ENCODE results near the gene PACRG.
"Not testable (repeated sequence)": the region's sequence is repeated elsewhere in the genome, so short reads cannot be mapped to it uniquely, and the experiment has no call there.

PACRG gene

DNA sequence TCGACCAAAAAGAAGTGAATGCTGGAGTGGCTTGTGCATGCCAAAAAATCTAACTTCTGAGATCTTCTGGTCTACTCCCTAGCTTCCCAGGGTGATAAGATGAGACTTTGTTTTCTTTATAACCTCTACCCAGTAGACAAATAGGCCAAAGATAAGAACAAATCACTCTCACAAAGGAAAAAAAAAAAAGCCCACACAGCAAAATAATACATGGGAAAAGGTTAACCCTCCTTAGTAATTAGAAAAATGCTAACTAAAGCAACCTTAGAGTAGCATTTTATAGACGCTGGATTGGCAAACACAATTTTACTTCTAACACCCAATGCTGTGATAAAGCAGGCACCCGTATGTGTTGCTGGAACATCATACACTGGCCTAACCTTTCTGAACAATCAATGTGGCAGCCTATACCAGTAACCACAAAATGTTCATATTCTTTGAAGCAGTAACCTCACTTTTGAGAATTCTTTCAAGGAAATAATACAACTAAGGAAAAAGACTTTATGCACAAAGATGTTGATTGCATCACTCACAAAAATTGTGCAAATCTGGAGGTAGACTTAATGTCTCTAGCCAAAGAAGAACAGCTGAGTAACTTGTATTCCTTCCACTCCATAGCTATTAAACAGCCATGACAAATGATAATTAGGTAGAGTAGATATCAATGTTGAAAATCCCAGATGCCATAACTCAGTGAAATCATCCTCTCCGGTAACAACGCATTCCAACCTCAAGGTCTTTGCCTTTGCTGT is 570.5 kb downstream of the PACRG start:
- DNase-seq, result no peak

DNA sequence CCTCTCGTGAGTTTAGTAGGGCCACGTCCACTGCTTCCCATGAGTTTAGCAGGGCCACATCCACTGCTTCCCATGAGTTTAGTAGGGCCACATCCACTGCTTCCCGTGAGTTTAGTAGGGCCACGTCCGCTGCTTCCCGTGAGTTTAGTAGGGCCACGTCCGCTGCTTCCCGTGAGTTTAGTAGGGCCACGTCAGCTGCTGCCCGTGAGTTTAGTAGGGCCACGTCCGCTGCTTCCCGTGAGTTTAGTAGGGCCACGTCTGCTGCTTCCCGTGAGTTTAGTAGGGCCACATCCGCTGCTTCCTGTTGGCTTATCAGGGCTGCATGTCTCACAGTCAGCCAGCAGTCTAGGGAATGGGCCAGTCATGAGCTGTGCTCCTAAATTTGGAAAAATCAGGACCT is 573.1 kb downstream of the PACRG start:
- DNase-seq, result no peak

DNA sequence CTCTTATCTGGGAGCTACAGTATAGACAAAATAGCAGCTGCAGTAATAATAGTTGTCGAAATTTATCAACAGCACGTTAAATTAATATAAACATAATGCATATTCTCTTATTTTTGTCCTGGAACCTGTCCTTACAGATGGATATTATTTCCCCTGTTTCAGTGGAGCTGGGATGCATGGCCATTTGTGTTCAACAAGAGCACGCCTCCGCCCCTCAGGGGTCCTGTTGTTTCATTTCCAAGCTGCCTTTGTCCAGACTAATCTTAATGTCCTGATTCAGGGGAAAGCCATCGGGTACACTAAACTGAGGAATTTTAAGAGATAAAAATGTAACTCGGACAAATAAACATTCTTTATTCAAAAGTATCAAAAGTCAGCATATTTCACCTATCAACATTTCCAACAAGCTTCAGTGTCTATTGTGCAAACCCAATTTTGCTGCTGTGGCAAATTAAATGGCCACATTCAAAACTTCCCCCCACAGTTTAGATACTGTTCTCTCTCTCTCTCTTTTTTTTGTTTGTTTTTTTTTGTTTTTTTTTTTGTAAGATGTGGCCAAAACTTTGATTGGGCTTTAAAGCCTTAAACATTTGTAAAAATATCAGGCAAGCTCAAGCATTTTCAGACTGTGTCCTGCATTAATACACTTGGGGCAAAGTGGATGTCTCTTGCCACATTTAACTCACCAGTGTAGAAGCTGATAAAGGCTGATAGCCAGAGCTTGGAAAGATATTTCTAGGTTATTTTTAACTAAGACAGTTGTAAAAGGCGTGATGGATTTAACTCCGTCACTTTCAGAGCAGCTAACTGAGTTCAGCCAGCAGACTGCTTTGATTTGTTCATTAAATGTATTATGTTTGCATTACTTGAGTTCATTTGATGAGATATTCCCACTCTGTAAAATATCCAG is 574.2 kb downstream of the PACRG start:
- DNase-seq, result no peak

DNA sequence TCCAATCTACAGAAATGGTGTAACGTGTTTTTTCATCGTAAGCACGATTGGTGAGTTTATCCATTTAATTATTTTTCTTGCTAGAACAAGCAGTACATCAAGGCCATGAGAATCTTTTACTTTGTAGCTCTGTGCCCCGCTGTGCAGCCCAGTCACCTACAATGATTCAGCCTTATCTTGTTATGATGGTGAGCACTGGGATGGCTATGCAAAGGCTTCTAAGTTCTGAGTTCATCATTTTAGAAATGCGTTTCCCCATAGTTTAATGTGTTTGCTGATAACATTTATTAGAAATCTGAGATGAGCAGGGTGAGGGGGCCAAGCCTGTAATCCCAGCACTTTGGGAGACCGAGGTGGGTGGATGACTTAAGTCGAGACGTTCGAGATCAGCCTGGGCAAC is 575.0 kb downstream of the PACRG start:
- no peak for DNase-seq

DNA sequence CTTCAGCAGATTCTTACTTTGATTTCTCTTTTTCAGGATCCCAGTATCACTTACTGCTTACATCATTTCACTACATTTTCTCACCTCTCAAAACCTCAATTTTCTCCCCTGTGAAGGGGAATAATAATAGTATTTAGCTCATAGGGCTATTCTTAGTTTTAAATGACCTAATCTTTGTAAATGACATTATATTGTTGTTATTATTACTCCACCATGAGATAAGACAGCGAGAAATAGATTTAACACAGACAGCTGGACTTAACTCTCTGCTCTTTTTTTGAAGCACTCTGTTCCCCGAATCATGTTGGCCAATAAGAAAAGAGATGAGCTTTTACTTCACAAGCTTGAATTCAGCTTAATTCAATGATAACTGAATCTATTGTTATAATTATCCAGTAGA is 578.2 kb downstream of the PACRG start:
- DNase-seq, result no peak

DNA sequence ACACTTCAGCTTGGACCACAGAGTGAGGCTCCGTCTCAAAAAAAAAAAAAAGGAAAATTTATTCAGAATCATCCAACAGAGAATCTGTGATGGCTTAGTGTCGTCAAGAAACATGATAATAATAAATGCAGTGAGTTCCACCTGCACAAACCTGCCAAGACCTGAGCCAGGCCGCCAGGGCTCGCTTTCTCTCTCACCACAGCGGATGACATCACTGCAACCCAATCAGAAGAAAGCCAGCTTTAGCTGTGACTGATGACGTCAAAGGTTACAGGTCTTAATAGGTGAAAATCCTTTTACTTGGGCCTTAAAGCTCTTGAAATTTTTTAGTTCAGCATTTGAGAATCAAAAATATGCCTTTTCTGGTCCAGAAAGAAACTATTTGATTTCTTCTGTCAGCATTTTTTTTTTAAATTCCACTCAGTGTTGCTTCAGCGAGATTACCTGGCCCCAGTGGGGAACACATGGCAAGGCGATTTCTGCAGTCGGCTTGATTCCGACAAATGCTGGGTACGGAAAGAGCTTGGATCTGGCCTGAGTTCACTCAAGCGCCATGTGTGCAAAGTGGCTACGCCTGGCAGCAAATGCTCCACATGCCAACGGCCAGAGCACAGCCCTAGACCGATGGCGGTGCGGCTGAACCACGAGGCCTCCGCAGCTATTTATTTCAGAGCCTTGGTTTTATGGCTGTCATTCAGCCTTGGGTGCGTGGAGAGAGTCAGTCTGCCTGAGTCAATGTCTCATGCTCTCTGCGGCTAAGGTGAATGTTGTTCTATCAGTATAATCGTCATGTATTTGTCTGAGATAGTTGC is 581.1 kb downstream of the PACRG start:
- DNase-seq, result no peak

DNA sequence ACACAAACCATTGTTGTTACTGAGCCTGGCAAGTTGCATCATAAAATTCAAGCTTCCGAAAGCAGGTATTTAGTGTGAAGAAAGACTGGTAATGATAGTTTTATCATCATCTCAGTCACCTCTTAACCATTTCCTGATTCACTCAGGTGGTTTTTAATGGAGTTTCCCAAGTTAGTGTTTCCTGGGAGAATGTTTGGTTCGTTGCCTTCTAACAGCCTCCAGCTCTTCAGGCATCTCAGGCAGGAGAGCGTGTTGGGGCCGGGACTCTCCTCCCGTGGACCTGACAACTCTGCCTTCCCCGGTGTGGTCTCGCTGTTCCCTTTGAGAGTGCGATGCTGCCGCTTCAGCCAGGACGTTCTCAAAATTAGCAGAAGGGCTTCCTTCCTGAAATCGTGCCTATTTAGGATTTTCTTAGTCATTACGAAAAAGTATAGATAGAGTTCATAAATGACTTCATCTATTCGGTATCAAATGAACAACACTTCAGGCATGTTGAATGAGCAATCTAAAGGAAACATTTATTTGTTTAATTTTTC is 581.8 kb downstream of the PACRG start:
- DNase-seq, result no peak

DNA sequence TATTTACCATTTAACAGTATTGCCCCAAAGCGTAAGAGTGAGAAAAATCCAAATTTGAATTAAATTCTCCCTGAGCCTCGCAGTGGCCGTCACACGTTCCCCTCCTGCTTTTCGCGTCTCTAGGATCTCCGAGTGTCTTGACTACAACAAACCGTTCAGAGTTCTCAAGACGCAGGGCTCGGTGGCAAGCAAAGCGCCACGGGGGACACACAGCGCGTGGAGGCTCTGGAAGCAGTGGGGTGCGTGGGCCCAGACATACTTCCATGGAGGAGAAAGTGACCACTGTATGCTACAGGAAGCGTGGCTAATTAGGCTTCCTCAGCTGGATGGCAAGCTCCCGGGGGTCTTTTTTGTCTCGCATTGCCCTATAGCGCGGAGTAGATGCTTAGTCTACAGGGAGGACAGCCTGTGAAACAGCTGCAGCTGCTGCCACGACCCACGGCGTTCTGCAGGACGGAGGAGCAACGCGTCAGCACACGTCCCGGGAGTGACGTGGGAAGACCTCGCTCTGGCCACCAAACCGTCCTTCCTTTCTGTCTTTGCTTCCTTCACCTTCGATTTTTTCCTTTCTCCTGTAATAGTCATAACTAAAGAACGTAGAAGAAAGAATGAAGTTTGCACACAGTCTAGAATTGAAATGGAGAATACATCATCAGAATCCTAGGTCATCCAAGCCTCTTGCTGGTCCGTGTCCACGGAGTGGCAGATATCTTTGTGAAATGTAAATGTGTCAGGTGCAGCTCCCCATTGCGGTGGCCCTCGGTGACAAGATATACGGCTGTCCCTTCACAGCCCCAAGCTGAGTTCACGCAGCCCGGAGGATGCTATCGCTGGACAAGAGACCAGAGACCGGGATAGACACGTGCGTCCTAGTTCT is 582.6 kb downstream of the PACRG start:
- no peak for DNase-seq

DNA sequence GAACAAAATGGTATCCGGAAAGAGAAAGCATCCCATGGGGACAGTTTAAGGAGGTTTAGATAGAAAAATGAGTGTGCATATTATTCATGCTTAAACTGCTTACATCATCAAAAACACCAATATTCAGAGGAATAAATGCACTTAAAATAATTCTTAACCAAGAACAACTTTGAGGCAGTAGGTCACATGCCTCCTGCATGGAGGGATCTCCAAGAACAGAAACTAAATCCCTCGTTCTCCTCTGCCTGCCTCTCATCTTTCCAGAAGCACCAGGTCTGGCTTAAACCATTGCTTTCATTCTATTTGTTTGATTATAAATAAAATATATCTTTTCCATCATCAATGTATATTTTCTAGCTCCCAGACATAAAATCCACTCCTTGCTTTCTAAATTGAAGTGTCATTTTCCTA is 583.2 kb downstream of the PACRG start:
- no peak for DNase-seq

DNA sequence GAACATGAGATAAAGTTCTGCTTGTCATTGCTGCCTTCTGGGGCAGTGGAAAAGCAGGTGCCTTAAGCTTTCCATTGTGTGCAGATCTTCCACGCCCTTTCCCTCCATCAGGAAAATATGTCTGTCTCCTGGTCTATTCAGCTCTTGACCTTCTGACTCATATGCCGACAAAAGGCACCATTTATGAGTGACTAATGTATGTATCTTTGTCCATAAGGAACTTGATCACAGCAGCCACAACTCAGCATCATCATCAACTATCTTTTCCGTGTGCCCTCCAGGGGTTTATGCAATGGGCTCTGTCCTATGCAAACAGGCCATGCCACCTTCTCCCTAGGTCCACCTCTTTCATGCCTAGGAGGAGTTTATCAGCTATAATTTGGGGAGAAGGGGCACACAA is 584.1 kb downstream of the PACRG start:
- no peak for DNase-seq

DNA sequence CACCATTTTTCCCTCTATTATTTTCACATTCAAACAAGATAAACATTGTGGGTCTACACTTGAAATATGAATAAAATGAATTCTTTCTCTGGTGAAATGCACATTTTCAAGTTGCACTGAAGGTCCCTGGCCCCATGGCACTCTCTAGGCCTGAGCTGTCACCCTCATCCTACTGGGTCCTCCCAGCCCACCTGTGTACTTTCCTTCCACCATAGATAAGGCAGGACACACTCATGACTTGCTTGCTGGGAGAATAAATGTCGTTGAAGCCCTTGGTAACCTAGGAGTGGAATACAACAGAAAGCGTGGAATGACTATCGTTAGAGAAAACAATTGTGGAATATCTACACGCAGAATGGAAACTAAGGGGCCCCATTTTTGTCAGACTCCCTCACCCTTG is 585.8 kb downstream of the PACRG start:
- DNase-seq, result no peak

DNA sequence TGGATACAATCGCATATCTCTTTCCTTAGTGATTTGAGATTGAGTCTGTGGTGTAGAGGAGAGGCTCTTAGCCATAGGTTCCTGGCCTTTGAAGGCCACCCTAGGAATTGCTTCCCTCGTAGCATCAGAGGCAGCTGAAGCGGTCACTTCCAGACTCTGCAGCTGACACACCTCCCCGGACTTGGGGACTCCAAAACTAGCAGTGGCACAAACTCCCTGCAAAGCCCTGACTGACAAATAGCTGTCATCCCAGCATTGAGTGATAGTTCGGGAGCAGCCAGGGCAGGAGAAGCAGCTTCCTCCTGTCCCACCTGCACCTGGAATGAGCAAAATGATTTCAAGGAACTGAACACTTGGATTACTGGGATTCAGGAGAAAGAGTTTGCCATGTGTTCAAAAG is 586.2 kb downstream of the PACRG start:
- DNase-seq, result no peak

DNA sequence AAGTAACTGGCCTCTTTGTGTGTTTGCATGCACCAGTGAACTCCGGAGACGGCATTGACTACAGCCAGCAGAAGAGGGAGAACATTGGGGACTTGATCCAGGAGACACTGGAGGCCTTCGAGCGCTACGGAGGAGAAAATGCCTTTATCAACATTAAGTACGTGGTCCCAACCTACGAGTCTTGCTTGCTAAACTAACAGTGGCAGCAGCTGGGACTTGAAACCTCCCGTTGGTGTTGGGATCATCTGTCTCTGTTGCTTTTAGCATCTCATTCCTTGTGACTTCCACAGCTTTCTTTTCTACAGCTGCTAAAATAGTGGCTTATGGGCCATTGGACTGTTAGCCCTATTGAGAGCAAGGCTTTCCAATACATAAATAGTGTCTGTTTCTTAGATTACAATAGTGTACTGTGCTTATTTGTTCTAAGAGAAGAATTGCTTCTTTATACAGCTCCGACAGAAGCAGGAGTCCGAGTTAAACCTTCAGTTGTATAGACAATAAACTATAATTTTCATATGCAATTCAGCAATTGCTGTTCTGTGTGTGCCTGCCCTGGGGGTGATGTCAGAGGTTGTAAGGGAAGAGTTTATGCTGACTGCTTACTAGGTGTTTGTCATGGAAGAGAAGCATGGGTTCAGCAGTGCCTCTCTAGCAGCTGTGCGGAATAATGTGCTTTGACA is 587.2 kb downstream of the PACRG start:
- no peak for DNase-seq

DNA sequence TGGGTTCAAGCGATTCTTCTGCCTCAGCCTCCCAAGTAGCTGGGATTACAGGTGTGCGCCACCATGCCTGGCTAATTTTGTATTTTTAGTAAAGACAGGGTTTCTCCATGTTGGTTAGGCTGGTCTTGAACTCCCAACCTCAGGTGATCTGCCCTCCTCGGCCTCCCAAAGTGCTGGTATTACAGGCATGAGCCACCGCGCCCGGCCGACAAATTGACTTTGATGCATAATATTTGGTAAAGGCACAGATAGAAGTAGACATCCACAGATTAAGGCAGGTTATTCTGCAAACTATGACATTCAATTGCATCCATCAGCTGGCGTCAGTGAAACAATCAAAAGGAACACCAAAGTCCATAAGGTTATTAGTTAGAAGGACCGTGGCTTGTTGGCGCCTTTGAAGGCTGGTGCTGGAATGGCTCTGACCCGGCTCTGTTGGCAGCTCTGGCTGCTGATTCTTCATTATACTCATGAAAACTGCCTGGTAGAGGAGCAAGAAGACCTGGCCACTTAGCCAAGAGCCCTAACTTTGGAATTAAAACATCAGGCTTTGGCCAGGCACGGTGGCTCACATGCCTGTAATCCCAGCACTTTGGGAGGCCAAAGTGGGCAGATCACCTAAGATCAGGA is 589.2 kb downstream of the PACRG start:
- not testable (repeated sequence) for DNase-seq

DNA sequence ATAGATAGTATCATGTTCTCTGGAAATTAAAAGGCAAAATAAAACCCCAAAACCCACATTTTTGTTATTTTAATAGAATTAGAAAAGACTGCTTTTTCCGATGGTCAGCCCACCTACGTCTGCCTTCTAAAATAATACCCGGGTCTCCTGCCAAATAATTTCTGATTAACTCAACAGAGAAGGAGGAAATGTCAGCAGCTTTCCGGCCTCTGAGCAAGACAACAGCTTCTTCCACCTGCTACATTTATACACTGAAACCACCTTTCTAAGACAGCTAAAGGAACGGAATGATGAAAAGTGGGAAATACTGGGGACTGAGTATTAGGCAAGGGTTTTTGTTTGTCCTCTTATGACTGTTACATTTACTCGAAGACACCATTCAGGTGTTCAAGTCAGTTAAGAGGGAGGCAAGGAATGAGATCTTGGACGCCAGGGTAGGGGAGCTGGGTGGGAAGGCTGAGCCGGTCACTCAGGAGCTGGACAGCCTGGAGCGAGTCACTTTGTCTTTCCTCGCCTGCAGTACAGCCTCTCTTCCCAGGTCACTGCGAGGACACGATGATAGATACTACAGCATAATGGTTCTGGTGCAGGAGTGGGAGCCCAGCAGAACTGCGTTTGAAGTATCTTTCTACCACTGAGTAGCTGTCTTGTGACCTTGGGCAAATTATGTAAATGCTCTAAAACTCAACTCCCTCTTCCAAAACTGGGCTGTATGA is 590.5 kb downstream of the PACRG start:
- DNase-seq, result no peak

DNA sequence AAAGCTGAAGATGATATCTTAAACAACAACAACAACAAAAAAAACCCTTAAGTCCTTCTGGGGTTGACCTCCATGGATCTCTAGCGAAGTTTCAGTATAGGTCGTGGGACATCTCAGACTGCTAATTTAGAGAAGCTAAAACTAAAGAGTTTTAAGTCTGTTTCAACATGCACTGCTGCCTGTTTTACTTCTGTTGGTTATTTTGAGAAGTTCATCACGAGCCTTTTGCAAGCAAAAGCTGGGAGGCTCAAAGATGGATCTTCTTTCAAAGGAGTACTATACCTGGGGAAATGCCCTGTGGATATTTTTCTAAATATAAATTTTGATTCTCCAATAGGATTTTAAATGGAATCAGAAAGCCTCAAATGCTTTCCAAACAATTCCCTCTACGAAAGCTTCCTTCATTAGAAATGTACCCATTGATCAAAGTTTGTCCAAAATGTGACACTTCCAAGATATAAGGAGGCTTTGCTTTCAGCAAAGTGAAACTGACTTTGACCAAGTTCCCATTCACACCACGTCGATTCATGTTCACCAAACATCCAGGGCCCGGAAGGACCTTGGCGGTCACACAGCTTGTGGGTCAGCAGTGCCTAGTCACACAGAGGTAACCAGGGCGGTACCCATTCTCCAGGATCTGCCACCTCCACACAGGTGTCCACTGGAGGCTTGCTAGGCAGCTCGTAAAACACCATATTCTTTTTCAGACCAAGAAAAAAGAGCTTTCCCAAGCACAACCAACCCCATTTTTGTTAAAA is 592.0 kb downstream of the PACRG start:
- no peak for DNase-seq

DNA sequence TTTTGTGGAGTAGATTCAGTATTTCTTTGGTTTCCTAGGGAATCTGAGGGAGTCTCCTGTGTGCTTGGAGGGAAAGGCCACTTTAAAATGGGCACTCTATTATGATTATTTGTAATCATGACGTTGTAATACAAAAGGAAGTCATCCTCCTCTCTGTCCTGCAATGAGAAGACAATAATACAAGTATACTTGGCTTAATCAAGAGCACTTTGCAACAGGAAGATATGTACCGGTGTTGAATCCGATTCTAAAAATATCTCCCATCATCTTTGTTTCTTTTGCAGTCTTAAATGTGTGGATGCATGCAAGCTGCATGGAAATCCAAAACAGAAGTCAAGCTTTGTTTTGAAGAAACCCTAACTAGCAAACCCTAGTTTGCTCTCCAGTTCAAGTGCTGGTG is 592.6 kb downstream of the PACRG start:
- DNase-seq, result no peak

DNA sequence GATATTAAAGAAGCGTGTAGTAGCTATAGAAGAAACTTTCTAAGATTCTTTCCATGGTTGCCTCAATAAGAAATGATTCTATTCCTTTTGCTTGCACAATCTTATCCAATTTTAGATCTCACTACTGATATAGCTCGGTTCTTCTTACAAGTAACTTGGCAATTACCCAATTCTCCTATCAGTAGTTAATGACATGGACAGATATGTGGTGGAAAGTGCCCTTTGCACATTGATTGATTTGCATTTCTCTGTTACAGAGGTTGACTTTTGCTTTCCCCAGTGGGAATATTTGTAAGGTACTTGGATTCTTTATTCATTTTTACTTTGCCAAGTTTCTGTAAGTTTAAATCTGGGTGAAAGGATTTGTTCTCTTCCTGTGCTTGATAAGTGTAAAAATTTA is 593.0 kb downstream of the PACRG start:
- DNase-seq, result no peak

DNA sequence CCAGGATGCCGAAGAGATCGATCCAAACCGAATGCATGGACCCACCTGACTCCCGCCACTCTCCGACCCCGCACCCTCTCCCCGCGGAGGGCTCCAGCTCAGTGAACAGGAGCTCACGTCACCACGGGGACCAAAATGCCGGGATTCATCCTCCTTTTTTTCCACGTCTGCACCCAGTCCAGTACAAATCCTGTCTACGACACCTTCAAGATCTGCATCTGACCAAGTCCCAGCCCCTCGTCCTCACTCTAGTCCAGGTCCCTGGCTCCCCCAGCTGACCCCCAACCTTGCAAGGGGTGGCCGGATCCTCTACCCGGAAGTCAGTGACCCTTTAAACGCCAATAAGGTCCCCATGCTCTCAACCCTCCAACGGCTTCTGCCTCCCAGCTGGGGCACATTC is 593.9 kb downstream of the PACRG start:
- no peak for DNase-seq

DNA sequence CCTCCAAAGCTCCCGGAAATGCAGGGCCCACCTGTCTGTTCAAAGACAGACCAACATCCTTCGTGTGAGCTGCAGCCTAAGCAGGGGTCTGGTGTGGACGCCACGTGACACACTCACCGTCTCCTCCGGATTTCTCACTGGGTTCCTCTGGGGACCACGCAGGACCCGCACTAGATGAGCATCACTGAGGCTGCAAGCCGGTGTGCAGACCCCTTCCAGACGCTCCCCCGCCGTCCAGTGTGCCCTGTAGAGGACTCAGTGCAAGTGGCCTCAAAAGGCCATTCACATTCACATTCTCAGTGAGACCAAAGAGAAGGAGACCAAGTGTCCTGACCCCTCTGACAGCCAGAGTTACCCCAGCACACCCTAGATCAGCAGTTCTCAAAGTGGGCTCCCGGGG is 595.5 kb downstream of the PACRG start:
- no peak for DNase-seq

All from stimulated activated CD8-positive, alpha-beta memory T cell treated with anti-CD3 and anti-CD28 coated beads, Interleukin-4, amount 100 ng/mL, for 48 hours (primary cell).